Measurements from ENCODE around the gene B3GNT9. TPM values are rescaled to one million over a fixed set of nuclear protein-coding genes. Genes with fewer than 3 reads are reported as not detected.

B3GNT9 gene
- total RNA-seq, 1 experiment from 2014 or later, result 3.8 TPM

DNA sequence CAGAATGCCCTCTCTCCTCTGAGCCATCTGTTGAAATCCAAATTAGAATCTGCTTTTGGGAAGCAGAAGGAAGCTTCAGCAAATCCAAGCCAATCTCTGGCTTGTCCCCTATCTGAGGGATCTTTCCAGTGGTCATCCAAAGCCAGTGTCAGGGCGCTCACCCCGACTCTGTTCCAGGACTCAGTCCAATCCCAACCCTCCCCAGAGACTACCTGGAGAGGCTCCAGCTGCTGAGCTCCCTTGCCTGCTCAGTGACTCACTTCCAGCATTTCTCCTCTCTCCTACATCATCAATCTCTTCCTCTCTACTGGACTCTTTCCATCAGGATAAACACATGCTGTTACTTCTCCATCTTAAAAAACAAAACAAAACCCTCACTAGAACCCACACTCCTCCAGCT lies 30.5 kb upstream of the B3GNT9 start:
- H2AFZ ChIP-seq (ENCODE audit: low read depth, low read length, poor library complexity, severe bottlenecking), result no peak overlapping the region
- intact Hi-C loops (cut with micrococcal nuclease), result no loop called here
- H3K9ac ChIP-seq (ENCODE audit: low read length), result no peak overlapping the region
- peaks cover 11% of the 10 kb centered on the region for H3K79me2 ChIP-seq (ENCODE audit: insufficient read depth, low read length)
- H3K36me3 ChIP-seq (ENCODE audit: control insufficient read depth in 1 of 2, insufficient read depth in 2 of 2, low read length in 2 of 2), result no peaks in the 10 kb centered on the region
- H3K27me3 ChIP-seq (ENCODE audit: insufficient read depth, low read length), result no peaks in the 10 kb centered on the region
- no TSS peak for BruUV-seq (replicated peaks)
- H3K4me3 ChIP-seq (replicated peaks in 1 of 2; ENCODE audit: low read depth in 1 of 2, low read length in 2 of 2), result no peak overlapping the region
- no peaks in the 10 kb centered on the region for H3K9me2 ChIP-seq (ENCODE audit: insufficient read depth)
- no peak for ATAC-seq
- H3K9me3 ChIP-seq (ENCODE audit: control insufficient read depth in 1 of 2, insufficient read depth in 1 of 2, low read depth in 1 of 2, low read length in 2 of 2), result no peaks in the 10 kb centered on the region
- ChIA-PET POLR2A (no interaction called here), CTCF (interaction anchor here (0.7 kb wide), 1 partner anchor 155 kb away, joined by 3 read pairs; no protein-coding TSS in a partner anchor), RAD21 (ENCODE audit: low non-redundant PET in 1 of 2, low total read pairs in 2 of 2, uncharacterized antibody in 2 of 2, unreplicated experiment in 2 of 2) (no interaction called here)
- peaks cover 33 to 71% of the 10 kb centered on the region in 2 experiments for H3K4me1 ChIP-seq (ENCODE audit: control insufficient read depth in 1 of 2, insufficient read depth in 2 of 2, low read length in 2 of 2)
- H3K4me2 ChIP-seq (ENCODE audit: low read length), result no peak overlapping the region; the same call in 1 of the 2 replicates
- no peak for DNase-seq (ENCODE audit: low read depth, low spot score)
- TF ChIP-seq, protein P1, sequence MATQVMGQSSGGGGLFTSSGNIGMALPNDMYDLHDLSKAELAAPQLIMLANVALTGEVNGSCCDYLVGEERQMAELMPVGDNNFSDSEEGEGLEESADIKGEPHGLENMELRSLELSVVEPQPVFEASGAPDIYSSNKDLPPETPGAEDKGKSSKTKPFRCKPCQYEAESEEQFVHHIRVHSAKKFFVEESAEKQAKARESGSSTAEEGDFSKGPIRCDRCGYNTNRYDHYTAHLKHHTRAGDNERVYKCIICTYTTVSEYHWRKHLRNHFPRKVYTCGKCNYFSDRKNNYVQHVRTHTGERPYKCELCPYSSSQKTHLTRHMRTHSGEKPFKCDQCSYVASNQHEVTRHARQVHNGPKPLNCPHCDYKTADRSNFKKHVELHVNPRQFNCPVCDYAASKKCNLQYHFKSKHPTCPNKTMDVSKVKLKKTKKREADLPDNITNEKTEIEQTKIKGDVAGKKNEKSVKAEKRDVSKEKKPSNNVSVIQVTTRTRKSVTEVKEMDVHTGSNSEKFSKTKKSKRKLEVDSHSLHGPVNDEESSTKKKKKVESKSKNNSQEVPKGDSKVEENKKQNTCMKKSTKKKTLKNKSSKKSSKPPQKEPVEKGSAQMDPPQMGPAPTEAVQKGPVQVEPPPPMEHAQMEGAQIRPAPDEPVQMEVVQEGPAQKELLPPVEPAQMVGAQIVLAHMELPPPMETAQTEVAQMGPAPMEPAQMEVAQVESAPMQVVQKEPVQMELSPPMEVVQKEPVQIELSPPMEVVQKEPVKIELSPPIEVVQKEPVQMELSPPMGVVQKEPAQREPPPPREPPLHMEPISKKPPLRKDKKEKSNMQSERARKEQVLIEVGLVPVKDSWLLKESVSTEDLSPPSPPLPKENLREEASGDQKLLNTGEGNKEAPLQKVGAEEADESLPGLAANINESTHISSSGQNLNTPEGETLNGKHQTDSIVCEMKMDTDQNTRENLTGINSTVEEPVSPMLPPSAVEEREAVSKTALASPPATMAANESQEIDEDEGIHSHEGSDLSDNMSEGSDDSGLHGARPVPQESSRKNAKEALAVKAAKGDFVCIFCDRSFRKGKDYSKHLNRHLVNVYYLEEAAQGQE (IDR thresholded peaks at IDR 0.05; ENCODE audit: low read depth), result no peak
- TF ChIP-seq ATF3 (IDR thresholded peaks at IDR 0.05) (no peak), POLR2AphosphoS5 (IDR thresholded peaks at IDR 0.05; ENCODE audit: low read depth, low read length) (no peak), SRF (IDR thresholded peaks at IDR 0.05; ENCODE audit: low read depth) (no peak), ZNF274 (IDR thresholded peaks at IDR 0.05; ENCODE audit: low read depth, low read length) (no peak), EZH2 (IDR thresholded peaks at IDR 0.05) (no peak), JUND (IDR thresholded peaks at IDR 0.05) (no peak), FOSL1 (IDR thresholded peaks at IDR 0.05; ENCODE audit: low read depth) (no peak), EZH2phosphoT487 (IDR thresholded peaks at IDR 0.05; ENCODE audit: borderline replicate concordance) (no peak), YY1 (IDR thresholded peaks at IDR 0.05; ENCODE audit: extremely low read depth, insufficient replicate concordance, low read depth, low read length) (no peak), SP1 (IDR thresholded peaks at IDR 0.05; ENCODE audit: low read depth) (no peak), CEBPB (IDR thresholded peaks at IDR 0.05; ENCODE audit: low read depth) (no peak), ZBTB33 (IDR thresholded peaks at IDR 0.05; ENCODE audit: extremely low read depth, insufficient replicate concordance, low read length) (no peak), CBX3 (IDR thresholded peaks at IDR 0.05; ENCODE audit: low read depth) (no peak), ZFX (IDR thresholded peaks at IDR 0.05) (no peak)
- H4K20me1 ChIP-seq (ENCODE audit: insufficient read depth), result no peaks in the 10 kb centered on the region
- H3K27ac ChIP-seq (ENCODE audit: low read depth, low read length), result no peak overlapping the region

All from HCT116 (cell line).